Fibroblast of peridontal ligament (primary cell): Measurements from ENCODE around the gene ZNF439.
A peak's percentile ranks its signal among the peaks of the same experiment; 100 is the strongest.
"Not testable (repeated sequence)": the region's sequence is repeated elsewhere in the genome, so short reads cannot be mapped to it uniquely, and the experiment has no call there.

Source experiments
- DNase-seq: peaks from one replicate; pipeline ENCODE4 v3.0.0-alpha.2; 2010; ENCODE audit errors: extremely low read depth

Gene ZNF439

DNA sequence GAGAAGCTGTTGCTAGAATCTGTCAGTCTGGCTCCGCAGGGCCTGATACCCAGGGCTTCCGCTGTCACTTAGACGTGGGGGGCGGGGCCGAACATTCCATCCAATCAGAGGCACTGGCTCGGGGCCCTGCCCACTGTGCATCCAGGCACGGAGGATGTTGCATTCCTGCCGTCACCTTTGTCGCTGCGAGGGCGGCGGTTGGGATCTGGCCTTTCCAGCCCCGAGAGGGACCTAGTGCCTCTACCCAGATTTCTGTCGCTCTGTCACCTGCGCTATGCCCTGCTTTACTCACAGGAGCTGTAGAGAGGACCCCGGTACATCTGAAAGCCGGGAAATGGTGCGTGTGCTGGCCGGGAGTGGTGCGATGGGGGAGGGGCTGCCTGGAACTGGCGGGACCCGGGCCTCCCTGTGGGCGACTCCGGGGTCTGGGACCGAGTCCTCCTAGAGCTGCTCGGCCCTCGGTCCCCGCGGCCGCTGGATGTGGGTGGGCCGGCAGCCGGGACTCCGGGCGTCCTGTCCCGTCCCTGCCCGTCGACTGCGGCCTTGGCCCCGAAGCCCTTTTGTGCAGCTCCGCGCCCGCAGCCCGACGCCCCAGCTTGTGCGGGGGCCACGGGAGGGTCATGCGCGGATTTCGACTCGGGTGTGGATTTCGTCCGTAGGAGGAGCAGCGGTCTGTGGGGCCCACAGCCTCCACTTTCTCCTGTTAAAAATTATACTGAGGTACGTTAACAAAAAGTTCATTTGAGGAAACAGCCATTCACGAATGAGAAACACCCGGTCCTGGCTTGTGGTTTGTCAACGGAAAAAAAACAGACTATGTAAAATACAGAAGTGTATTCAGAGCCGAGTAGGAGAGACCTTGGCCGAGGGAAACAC, at the start of gene ZNF439:
Gene ZNF439, plus strand, starts transcription at position 133 of the 876 bp plus-strand sequence. Its CDS starts 142 bp downstream, at position 275.
- peak; percentile 62 for DNase-seq

GRCh38 chr19:11806354-11807098, 42.0 kb upstream of the ZNF439 start:
- DNase-seq = peak; percentile 9

DNA sequence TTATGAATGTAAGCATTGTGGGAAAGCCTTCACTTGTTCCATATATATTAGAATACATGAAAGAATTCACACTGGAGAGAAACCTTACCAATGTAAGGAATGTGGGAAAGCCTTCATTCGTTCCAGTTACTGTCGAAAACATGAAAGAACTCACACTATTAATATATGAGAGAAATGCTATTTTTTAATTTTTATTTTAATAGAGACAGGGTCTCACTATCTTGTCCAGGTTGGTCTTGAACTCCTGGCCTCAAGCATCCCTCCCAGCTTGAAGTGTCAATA, 41.5 kb upstream of the ZNF439 start:
- DNase-seq = no peak

- no peak for DNase-seq
Measured at GRCh38 chr19:11813703-11814028, 34.9 kb upstream of the ZNF439 start.

DNA sequence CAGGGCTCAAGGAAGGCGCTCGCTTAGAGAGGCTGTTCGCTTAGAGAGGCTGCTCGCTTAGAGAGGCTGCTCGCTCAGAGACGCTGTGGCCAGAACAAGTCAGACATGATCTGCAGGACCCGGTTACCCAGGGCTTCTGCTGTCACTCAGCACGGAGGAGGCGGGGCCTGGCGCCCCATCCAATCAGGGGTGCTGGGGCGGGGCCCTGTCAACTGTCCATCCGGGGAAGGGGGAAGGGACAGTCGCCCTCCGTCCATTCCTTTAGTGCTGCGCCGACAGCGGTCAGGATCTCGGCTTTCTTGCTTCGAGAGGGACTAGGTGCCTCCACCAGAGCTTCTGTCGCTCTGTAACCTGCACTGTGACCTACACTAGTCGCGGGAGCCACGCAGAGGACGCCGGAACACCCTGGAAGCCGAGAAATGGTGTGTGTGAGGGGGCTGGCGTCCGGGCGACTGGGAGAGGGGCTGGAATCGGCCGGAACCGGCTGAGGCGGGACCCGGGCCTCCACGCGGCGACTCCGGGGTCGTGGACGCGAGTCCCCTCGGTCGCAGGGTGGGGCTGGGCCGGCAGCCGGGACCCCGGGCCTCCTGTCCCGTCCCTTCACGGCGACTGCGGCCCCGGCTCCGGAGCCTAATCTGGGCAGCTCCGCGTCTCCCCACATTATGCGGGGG, 34.4 kb upstream of the ZNF439 start, which contains the start of gene ZNF440:
Gene ZNF440, plus strand, starts transcription at position 245 of the 671 bp plus-strand sequence. Its CDS starts 175 bp downstream, at position 420.
- peak; percentile 90 for DNase-seq

- peak; percentile 58 for DNase-seq
Measured at GRCh38 chr19:11814700-11815035, 33.9 kb upstream of the ZNF439 start.

- peak; percentile 51 for DNase-seq
Measured at GRCh38 chr19:11821474-11822109, 26.9 kb upstream of the ZNF439 start.

DNA sequence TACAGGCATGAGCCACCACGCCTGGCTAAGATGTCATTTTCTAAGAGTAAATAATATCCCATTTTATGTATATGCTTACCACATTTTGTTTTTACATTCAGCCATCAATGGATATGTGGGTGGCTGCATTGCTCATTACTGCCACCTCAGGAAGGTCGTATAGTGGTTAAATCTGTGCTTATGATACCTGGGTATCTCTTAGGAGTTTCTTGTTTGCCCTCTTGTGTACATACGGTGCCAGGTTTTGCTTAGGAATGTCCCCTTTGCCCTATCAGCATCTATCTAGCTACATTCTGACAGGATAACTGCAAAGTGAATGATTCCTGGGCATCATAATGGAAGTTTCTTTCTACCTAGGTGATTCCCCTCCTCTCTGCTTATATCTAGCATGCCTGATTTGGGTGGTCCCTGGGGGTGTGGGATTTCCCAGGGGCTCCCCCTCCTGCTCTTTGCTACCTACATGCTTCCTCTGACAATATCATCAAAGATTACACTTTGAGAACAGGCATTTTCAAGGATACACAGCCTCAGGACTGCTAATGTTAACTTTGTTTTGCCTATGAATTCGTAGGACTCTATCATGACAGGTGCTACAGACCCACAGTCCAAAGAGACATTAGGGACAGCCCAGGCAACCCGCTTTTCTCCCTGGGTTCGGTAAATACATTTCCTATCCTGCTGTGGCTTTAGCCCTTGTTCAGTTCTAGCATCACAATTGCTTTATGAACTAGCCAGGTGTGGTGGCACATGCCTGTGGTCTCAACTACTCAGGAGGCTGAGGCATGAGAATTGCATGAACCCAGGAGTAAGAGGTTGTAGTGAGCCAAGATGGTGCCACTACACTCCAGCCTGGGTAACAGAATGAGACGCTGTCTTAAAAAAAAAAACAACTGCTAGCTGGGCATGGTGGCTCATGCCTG, 19.3 kb upstream of the ZNF439 start:
- not testable (repeated sequence) for DNase-seq

GRCh38 chr19:11832253-11832912, 16.1 kb upstream of the ZNF439 start:
- DNase-seq = no peak

DNA sequence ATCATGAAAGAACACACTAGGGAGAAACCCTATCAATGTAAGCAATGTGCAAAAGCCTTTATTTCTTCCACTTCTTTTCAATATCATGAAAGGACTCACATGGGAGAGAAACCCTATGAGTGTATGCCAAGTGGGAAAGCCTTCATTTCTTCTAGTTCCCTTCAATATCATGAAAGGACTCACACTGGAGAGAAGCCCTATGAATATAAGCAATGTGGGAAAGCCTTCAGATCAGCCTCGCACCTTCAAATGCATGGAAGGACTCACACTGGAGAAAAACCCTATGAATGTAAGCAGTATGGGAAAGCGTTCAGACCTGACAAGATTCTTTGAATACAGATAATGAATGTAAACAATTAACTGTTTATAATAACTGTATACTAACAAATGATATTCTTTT, 15.0 kb upstream of the ZNF439 start:
- no peak for DNase-seq

- DNase-seq = not testable (repeated sequence)
Measured at GRCh38 chr19:11835626-11836066, 12.9 kb upstream of the ZNF439 start.

GRCh38 chr19:11843722-11844121, 4.8 kb upstream of the ZNF439 start:
- no peak for DNase-seq

DNA sequence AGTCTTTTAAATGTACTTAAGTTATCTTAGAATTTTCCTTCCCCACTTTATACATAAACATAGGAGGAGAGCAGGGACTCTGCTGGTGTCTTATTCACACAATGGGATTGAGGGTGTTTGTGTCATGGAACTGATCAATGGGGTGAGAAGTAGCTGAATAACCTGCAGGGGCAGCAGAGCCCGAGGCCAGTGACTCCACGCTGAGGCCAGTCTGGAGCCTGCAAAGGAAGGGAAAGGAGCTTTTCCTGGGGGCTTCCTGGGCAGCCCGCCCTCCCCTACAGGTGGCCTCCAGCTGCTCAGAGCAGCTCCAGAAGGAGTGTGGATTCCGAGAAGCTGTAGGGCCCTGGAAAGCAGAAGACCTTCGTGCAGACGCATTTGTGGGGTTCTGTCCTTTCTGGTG, 911 bp upstream of the ZNF439 start:
- DNase-seq = not testable (repeated sequence)

DNA sequence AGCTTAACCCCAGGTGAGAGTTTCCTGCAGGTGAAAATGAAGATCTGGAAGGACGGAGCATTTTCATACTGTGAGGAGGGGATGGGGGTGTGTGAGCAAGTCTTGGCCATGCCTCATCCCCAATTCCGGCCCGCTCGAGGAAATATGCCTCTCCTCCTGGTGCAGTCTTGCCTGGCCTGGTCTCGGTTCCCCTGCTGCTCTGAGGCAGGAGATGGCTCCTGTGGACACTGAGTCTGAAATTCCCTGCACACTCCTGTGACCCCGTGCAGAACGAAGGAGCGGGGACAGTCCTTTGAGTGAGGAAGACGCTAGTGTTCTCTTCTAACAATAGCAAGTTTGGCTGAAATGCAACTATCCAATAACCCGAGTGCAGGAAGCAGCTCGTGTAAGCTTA, 329 bp upstream of the ZNF439 start:
- DNase-seq = no peak

DNA sequence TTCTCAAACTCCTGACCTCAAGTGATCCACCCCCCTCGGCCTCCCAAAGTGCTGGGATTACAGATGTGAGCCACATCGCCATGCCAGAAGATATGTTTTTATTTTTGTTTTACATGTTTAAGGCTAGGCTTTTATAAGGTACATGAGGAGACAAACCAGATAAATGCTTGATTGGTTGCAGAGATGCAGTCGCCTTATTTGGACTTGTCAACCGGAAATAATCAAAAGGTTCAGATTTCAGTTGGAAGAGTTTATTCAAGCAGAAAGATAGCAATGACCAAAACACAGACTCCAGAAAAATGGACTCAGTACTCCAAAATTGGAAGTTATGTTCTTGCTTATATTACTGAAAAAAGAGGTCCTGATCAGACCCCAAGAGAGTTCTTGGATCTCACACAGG, 1.8 kb downstream of the ZNF439 start:
- not testable (repeated sequence) for DNase-seq

DNA sequence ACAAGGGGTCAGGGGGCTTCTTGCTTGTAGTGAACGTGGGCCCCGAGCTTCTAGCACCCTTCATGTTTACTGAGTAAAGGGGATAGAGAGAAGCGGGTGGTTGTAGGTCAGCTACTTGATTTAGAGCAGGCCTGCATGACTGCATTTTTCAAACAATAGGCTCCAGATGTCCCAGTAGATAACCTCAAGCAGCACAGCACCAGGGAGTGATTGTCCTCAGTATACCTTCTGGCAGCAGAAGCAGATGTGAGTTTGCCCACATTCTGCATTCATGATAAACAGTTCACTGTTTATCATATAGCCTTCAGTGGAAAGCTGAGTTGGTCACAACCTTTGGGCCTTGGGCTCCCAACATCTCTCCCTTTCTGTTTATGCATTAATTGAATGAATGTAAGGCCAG, 4.8 kb downstream of the ZNF439 start:
- DNase-seq = no peak

DNA sequence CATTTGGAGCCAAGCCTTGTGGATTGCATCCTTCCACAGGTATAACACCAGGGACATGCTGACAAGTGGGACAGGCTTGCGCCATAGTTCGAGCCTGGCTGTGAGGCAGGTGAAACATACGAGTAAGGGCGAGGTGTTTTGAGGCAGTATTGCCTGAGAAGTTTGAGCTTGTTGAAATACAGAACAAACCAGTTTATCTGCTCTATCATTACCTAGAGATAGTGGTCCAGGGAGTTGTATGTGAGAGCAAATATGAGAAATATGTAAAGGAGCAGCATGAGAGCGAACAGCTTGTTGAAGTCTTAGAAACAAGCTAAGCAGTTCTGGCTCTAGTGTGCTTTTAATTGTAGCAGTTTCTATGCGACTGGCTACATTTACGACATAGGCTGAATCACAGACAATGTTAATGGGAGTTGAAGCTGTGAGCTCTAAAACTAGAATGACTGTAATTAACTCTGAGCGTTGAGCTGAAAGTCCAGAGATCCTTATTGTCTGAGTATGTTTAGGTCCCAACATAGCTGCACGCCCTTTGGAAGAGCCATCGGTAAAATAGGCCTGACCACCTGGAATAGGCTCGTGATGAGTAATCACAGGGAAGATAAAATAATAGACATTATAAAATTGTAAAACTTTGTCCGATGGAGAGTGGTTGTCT, 8.2 kb downstream of the ZNF439 start:
- DNase-seq = no peak

DNA sequence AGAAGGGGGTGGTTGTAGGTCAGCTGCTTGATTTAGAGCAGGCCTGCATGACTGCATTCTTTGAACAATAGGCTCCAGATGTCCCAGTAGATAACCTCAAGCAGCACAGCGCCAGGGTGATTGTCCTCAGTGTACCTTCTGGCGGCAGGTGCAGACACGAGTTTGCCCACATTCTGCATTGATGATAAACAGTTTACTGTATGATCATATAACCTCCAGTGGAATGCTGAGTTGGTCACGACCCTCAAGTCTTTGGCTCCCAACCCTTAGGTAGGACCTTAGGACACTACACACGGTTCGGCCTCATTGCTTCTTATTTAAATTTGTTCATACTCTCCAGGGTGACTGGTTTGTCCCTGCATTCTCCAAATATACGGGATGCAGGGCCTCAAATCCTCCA, 12.2 kb downstream of the ZNF439 start:
- no peak for DNase-seq

DNA sequence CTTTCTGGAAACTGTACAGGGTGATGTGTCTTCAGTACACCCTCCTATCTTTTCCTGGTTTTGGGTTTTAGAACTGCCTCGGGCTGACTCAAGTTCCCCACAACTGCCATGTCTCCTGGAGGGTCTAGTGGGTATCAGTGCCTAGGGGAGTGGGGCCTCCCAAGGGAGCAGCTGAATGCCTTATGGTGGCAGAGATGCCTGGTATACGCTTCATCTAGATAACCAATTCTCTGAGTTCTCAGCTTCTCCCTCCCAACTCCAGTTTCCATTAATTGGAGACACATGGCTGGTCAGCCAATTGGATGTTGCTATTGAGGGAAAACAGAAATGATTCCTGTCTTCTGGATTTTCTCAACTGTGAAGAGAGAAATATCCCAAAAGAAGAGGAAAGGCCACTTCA, 12.8 kb downstream of the ZNF439 start:
- no peak for DNase-seq

DNA sequence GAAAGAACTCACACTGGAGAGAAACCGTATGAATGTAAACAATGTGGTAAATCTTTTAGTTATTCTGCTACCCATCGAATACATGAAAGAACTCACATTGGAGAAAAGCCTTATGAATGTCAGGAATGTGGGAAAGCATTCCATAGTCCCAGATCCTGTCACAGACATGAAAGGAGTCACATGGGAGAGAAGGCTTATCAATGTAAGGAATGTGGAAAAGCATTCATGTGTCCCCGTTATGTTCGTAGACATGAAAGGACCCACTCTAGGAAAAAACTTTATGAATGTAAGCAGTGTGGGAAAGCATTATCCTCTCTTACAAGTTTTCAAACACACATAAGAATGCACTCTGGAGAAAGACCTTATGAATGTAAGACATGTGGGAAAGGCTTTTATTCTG, 19.2 kb downstream of the ZNF439 start:
- not testable (repeated sequence) for DNase-seq
